Stimulated activated naive B cell treated with anti-CD40 and anti-IgM and Interleukin-4, amounts not matched to agents 10 μg/mL and 1 μg/mL and 100 μg/mL, for 72 hours (primary cell): ENCODE data around the gene BATF3.
"Not testable (repeated sequence)": the region's sequence is repeated elsewhere in the genome, so short reads cannot be mapped to it uniquely, and the experiment has no call there.

Source experiments
- ATAC-seq, 2 donors: fragments of 150-1000 bp; cut with Tn5 transposase; replicated peaks; 2 replicates each; pipeline ENCODE4 v1.10.0; 2021; ENCODE audit warnings: moderate library complexity in 1 of 2
- DNase-seq: peaks from one replicate; pipeline ENCODE4 v3.0.0; 2021
- H3K27ac Mint-ChIP-seq: one replicate; pipeline ENCODE4 v1.8.0; 2022; ENCODE audit warnings: mild to moderate bottlenecking, mixed read lengths
- H3K27me3 Mint-ChIP-seq, 2 donors: one replicate each; pipeline ENCODE4 v1.8.0; 2022; ENCODE audit warnings: mixed read lengths in 2 of 2
- H3K36me3 Mint-ChIP-seq, 2 donors: one replicate each; pipeline ENCODE4 v1.8.0; 2022; ENCODE audit warnings: mixed read lengths in 2 of 2, mild to moderate bottlenecking in 1 of 2
- H3K4me1 Mint-ChIP-seq, 2 donors: one replicate each; pipeline ENCODE4 v1.8.0; 2022; ENCODE audit warnings: mixed read lengths in 2 of 2, mild to moderate bottlenecking in 1 of 2
- H3K4me3 Mint-ChIP-seq, 2 donors: one replicate each; pipeline ENCODE4 v1.8.0; 2022; ENCODE audit warnings: mild to moderate bottlenecking in 2 of 2, mixed read lengths in 2 of 2, moderate library complexity in 1 of 2
- H3K9me3 Mint-ChIP-seq, 2 donors: one replicate each; pipeline ENCODE4 v1.8.0; 2022; ENCODE audit warnings: mixed read lengths in 2 of 2, mild to moderate bottlenecking in 1 of 2

BATF3 gene

DNA sequence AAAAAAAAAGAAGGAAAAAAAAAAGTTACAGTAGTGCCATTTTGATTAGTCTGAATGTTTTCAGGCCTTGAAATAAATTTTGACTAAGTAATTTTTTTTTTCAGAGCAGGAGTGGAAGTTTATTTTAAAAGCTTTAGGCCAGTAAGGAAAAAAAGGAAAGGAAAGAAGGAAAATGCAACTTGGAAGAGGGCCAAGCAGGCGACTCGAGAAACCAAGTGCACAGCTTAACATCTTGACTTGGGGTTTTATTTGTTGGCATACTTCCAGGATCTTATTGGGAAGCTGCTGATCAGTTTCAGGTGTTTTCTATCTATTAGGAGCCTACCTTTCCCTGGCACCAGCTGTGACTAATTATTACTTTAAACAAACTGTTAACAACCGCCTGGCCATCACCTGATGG is 49.4 kb downstream of the BATF3 start:
- Mint-ChIP-seq H3K4me3 (no peak overlapping the region), H3K36me3 (no peaks in the 10 kb centered on the region), H3K27ac (no peak overlapping the region), H3K4me1 (no peaks in the 10 kb centered on the region), H3K27me3 (peaks cover 18 to 32% of the 10 kb centered on the region in 2 donors), H3K9me3 (no peaks in the 10 kb centered on the region)
- ATAC-seq (no peak), DNase-seq (no peak)

GRCh38 chr1:212649020-212649419 is 50.6 kb downstream of the BATF3 start:
- Mint-ChIP-seq H3K27me3 (peaks cover 14 to 22% of the 10 kb centered on the region in 2 donors), H3K4me3 (no peak overlapping the region), H3K9me3 (no peaks in the 10 kb centered on the region), H3K36me3 (no peaks in the 10 kb centered on the region), H3K4me1 (no peaks in the 10 kb centered on the region), H3K27ac (no peak overlapping the region)
- no peak for ATAC-seq
- DNase-seq: no peak

GRCh38 chr1:212648431-212648830 is 51.2 kb downstream of the BATF3 start:
- no peak for DNase-seq
- Mint-ChIP-seq H3K27me3 (peaks cover 12 to 19% of the 10 kb centered on the region in 2 donors), H3K36me3 (no peaks in the 10 kb centered on the region), H3K4me3 (no peak overlapping the region), H3K9me3 (no peaks in the 10 kb centered on the region), H3K27ac (no peak overlapping the region), H3K4me1 (no peaks in the 10 kb centered on the region)
- ATAC-seq: no peak

- Mint-ChIP-seq H3K27me3 (peaks cover 12 to 19% of the 10 kb centered on the region in 2 donors), H3K36me3 (no peaks in the 10 kb centered on the region), H3K9me3 (no peaks in the 10 kb centered on the region), H3K27ac (no peak overlapping the region), H3K4me3 (no peak overlapping the region), H3K4me1 (no peaks in the 10 kb centered on the region)
- no peak for DNase-seq
- ATAC-seq: no peak
Measured at GRCh38 chr1:212647004-212647403, 52.6 kb downstream of the BATF3 start.

DNA sequence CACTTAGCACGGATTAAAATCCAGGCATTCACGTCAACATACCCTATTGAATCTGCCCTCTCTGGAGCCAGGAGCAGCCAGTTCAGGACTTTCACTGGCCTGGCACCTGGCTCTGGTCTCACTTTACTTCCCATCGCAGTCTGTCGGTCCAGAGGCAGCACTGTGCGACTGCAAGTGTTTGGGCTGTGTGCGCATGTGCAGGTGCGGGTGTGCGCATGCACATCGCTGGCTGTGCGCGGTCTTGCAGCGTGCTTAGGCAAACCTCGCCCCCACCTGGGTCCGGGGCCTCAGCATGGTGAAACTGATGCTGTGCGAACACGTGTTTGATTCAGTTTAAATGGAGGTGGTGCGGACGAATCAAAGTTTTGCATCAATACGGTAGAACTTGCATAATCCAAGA is 53.1 kb downstream of the BATF3 start:
- ATAC-seq (no peak), DNase-seq (no peak)
- Mint-ChIP-seq H3K4me3 (no peak overlapping the region), H3K9me3 (no peaks in the 10 kb centered on the region), H3K4me1 (no peaks in the 10 kb centered on the region), H3K27me3 (peaks cover 12 to 19% of the 10 kb centered on the region in 2 donors), H3K27ac (no peak overlapping the region), H3K36me3 (no peaks in the 10 kb centered on the region)

DNA sequence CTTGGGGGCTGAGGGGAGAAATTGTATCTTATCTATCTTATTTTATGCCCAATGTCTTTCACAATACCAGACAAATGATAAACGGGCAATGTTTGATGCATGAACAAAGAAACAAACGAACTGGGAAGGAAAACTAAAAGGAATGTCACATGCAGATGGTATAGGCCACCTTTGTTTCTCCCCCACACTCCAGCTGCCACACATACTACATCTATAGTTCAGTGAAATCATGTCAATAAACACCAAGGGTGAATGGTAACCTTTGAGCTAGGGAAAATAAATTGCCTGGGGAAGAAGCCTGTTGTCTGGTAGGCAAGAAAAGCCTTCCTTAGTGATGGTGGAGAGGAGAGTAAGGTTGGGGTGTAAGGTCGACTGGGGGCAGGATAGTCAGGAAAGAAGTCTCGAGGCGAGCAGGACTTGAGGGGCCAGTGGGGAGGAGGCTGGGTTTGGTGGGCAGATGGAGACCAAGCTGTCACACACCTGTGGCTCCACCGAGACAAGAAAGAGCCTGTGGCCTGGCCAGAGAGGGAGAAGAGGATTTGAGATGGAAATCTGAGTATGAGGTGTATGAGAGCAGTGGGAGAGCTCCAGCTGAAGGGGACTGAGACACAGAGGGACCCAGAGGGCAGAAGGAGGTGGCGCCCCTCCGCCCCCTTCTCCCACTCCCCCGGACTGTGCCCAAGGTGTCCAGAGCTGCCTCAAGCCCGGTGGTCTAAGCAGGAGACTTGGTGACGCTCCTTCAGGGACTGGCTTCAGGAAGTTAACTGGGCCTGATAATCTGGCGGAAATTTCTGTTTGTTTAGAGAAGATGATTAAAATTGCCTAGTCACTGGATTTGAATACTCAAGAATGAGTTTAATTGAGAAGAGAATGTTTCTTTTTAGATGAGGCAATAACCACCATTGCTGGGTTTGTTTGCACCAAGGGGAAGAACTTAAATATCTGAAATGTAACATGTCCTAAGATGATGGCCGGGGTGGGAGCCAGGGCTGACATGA is 53.8 kb downstream of the BATF3 start:
- DNase-seq: no peak
- Mint-ChIP-seq H3K27me3 (peaks cover 18 to 27% of the 10 kb centered on the region in 2 donors), H3K27ac (no peak overlapping the region), H3K4me1 (no peaks in the 10 kb centered on the region), H3K36me3 (peaks cover 0 to 3% of the 10 kb centered on the region in 2 donors), H3K4me3 (no peak overlapping the region), H3K9me3 (peaks cover 0 to 6% of the 10 kb centered on the region in 2 donors)
- ATAC-seq: no peak

GRCh38 chr1:212644866-212645545 is 54.6 kb downstream of the BATF3 start:
- Mint-ChIP-seq H3K36me3 (peaks cover 0 to 3% of the 10 kb centered on the region in 2 donors), H3K27me3 (peaks cover 19 to 27% of the 10 kb centered on the region in 2 donors), H3K9me3 (peaks cover 0 to 12% of the 10 kb centered on the region in 2 donors), H3K4me1 (no peaks in the 10 kb centered on the region), H3K27ac (no peak overlapping the region), H3K4me3 (no peak overlapping the region)
- ATAC-seq (no peak), DNase-seq (no peak)

DNA sequence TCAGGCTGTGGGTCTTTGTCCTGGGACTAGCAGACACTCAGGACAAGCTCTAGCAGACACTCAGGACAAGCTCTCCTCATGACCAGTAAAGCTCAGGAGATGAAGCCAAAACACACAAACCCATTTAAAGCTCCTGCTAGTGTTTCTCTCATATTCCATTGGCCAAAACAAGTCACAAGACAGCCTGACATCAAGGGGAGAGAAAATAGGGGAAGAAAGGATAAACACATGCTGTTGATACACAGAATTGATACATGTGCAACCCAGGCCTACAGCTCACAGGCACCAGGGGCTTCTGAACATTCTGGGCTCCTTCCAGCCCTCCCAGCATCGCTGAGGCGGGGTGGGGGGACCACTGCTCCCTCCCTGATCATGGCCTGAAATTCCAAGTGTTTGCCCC is 55.8 kb downstream of the BATF3 start:
- Mint-ChIP-seq H3K27me3 (peaks cover 26 to 27% of the 10 kb centered on the region in 2 donors), H3K9me3 (peaks cover 0 to 12% of the 10 kb centered on the region in 2 donors)

DNA sequence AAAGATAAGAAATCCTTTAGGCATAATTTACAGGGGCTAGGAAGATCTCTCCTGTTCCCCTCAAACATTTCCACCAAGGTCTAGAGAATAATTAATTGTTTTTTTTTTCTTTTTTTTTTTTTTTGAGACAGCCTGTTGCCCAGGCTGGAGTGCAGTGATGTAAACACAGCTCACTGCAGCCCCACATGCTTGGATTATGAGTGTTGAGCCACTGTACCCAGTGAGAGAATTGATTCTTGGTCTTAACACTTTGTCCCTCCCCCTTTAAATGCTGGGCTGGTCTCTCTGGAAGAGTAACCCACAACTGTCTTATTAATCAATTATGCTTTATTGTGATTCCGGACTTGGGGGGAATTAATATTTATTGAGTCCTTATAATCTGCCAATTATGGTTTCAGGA is 57.7 kb downstream of the BATF3 start:
- H3K4me1 Mint-ChIP-seq: peaks cover 1 to 7% of the 10 kb centered on the region in 2 donors
- H3K9me3 Mint-ChIP-seq: peaks cover 0 to 12% of the 10 kb centered on the region in 2 donors
- peaks cover 3 to 7% of the 10 kb centered on the region in 2 donors for H3K36me3 Mint-ChIP-seq
- H3K4me3 Mint-ChIP-seq: no peak overlapping the region
- ATAC-seq: no peak
- H3K27ac Mint-ChIP-seq: no peak overlapping the region
- DNase-seq: no peak
- H3K27me3 Mint-ChIP-seq: peaks cover 31 to 34% of the 10 kb centered on the region in 2 donors

More for the DNA sequence above, 55.8 kb downstream of the BATF3 start:
- H3K4me1 Mint-ChIP-seq: peaks cover 0 to 3% of the 10 kb centered on the region in 2 donors
- ATAC-seq (no peak), DNase-seq (no peak)
- H3K4me3 Mint-ChIP-seq: no peak overlapping the region
- no peak overlapping the region for H3K27ac Mint-ChIP-seq
- peaks cover 3 to 7% of the 10 kb centered on the region in 2 donors for H3K36me3 Mint-ChIP-seq

- ATAC-seq: peak; percentile 67 to 75
- Mint-ChIP-seq H3K4me1 (peaks cover 17% of the 10 kb centered on the region in 2 donors), H3K27ac (no peak overlapping the region)
Measured at GRCh38 chr1:212640223-212640878, 59.3 kb downstream of the BATF3 start.

GRCh38 chr1:212639524-212639923 is 60.1 kb downstream of the BATF3 start:
- H3K27ac Mint-ChIP-seq: not testable (repeated sequence)

More at GRCh38 chr1:212640223-212640878, 59.3 kb downstream of the BATF3 start:
- DNase-seq: no peak
- Mint-ChIP-seq H3K9me3 (peaks cover 0 to 12% of the 10 kb centered on the region in 2 donors), H3K4me3 (no peak overlapping the region), H3K27me3 (peaks cover 19 to 26% of the 10 kb centered on the region in 2 donors), H3K36me3 (peaks cover 3 to 7% of the 10 kb centered on the region in 2 donors)

GRCh38 chr1:212638492-212639151 is 61.0 kb downstream of the BATF3 start:
- Mint-ChIP-seq H3K27me3 (peaks cover 19 to 23% of the 10 kb centered on the region in 2 donors), H3K4me1 (peaks cover 22 to 29% of the 10 kb centered on the region in 2 donors), H3K27ac (no peak overlapping the region), H3K9me3 (peaks cover 1 to 12% of the 10 kb centered on the region in 2 donors), H3K36me3 (peaks cover 4 to 7% of the 10 kb centered on the region in 2 donors), H3K4me3 (no peak overlapping the region)
- DNase-seq: no peak
- no peak for ATAC-seq

More at GRCh38 chr1:212639524-212639923, 60.1 kb downstream of the BATF3 start:
- not testable (repeated sequence) for ATAC-seq, DNase-seq, H3K4me3 Mint-ChIP-seq, H3K36me3 Mint-ChIP-seq
- H3K4me1 Mint-ChIP-seq: peaks cover 22 to 26% of the 10 kb centered on the region in 2 donors
- H3K9me3 Mint-ChIP-seq: peaks cover 0 to 12% of the 10 kb centered on the region in 2 donors
- peaks cover 19 to 23% of the 10 kb centered on the region in 2 donors for H3K27me3 Mint-ChIP-seq

- Mint-ChIP-seq H3K4me1 (peaks cover 22 to 29% of the 10 kb centered on the region in 2 donors), H3K27me3 (peaks cover 19 to 23% of the 10 kb centered on the region in 2 donors), H3K4me3 (no peak overlapping the region), H3K27ac (no peak overlapping the region), H3K9me3 (peaks cover 1 to 12% of the 10 kb centered on the region in 2 donors), H3K36me3 (peaks cover 4 to 7% of the 10 kb centered on the region in 2 donors)
- ATAC-seq (no peak), DNase-seq (no peak)
Measured at GRCh38 chr1:212637902-212638301, 61.7 kb downstream of the BATF3 start.
